Neural cell (in vitro differentiated cells): ENCODE data around the gene MID2. TPM values are rescaled to one million over a fixed set of nuclear protein-coding genes. Genes with fewer than 3 reads are reported as not detected.

Experiments
- H2AFZ ChIP-seq: fragments of 200-600, 300-800 bp; sonication (generic), shearing (Covaris generic); 2 replicates; pipeline ENCODE4 v1.6.0; 2014; ENCODE audit warnings: low read depth, mild to moderate bottlenecking, antibody characterized with exemption, low read length, moderate library complexity
- H3F3A ChIP-seq: fragments of 200-600 bp; shearing (Covaris generic); 2 replicates; pipeline ENCODE4 v1.6.1; 2016; ENCODE audit warnings: mild to moderate bottlenecking, moderate library complexity, mixed read lengths, antibody characterized with exemption, low read length; ENCODE audit not compliant: insufficient read depth, poor library complexity, severe bottlenecking
- H3K27ac ChIP-seq: fragments of 200-600, 300-800 bp; sonication (generic), shearing (Covaris generic); 2 replicates; pipeline ENCODE4 v1.5.1; 2014; ENCODE audit warnings: mild to moderate bottlenecking, low read length, moderate library complexity
- H3K27me3 ChIP-seq: fragments of 300-800, 200-600 bp; sonication (generic), shearing (Covaris generic); 2 replicates; pipeline ENCODE4 v1.6.0; 2014; ENCODE audit warnings: mild to moderate bottlenecking, low read depth, low read length, moderate library complexity; ENCODE audit not compliant: insufficient read depth
- H3K36me3 ChIP-seq: fragments of 300-800, 200-600 bp; sonication (generic), shearing (Covaris generic); 2 replicates; pipeline ENCODE4 v1.5.1; 2014; ENCODE audit warnings: mild to moderate bottlenecking, antibody characterized with exemption, low read length, moderate library complexity; ENCODE audit not compliant: insufficient read depth
- H3K4me2 ChIP-seq: fragments of 300-800, 200-600 bp; sonication (generic), shearing (Covaris generic); 2 replicates; pipeline ENCODE4 v1.6.0; 2014; ENCODE audit warnings: mild to moderate bottlenecking, low read length
- H3K4me3 ChIP-seq: fragments of 300-800, 200-600 bp; sonication (generic), shearing (Covaris generic); 2 replicates; pipeline ENCODE4 v1.5.1; 2014; ENCODE audit warnings: mild to moderate bottlenecking, low read length, moderate library complexity
- H3K79me2 ChIP-seq: fragments of 200-600 bp; shearing (Covaris generic); replicated peaks from 2 replicates; pipeline ENCODE4 v1.6.0; 2014; ENCODE audit warnings: mild to moderate bottlenecking, low read length, moderate library complexity; ENCODE audit not compliant: insufficient read depth
- H3K9ac ChIP-seq: fragments of 300-800, 200-600 bp; sonication (generic), shearing (Covaris generic); 2 replicates; pipeline ENCODE4 v1.6.1; 2016; ENCODE audit warnings: mild to moderate bottlenecking, low read length, mixed read lengths
- H3K9me2 ChIP-seq: fragments of 200-600 bp; shearing (Covaris generic); 2 replicates; pipeline ENCODE4 v1.6.1; 2016; ENCODE audit warnings: mild to moderate bottlenecking, low read length, mixed read lengths; ENCODE audit not compliant: insufficient read depth
- H3K9me3 ChIP-seq: fragments of 200-600, 300-800 bp; sonication (generic), shearing (Covaris generic); 2 replicates; pipeline ENCODE4 v1.6.1; 2016; ENCODE audit warnings: mild to moderate bottlenecking, mixed run types, low read length, moderate library complexity, mixed read lengths
- H4K20me1 ChIP-seq: fragments of 200-600 bp; shearing (Covaris generic); 2 replicates; pipeline ENCODE4 v1.6.1; 2016; ENCODE audit warnings: mild to moderate bottlenecking, mixed run types; ENCODE audit not compliant: insufficient read depth
- EP300 ChIP-seq: fragments of 450-650 bp; conservative IDR thresholded peaks from 2 replicates; pipeline ENCODE4 v1.6.1; 2014; ENCODE audit warnings: antibody characterized with exemption, mild to moderate bottlenecking, moderate library complexity; ENCODE audit not compliant: poor library complexity, severe bottlenecking
- EZH2 ChIP-seq: fragments of 200-600, 300-800 bp; shearing (Covaris generic), sonication (generic); IDR thresholded peaks from 2 replicates; pipeline ENCODE4 v1.6.1; 2014; ENCODE audit warnings: antibody characterized with exemption, low read length, borderline replicate concordance, mild to moderate bottlenecking; ENCODE audit not compliant: insufficient read depth, poor library complexity, severe bottlenecking
- MXI1 ChIP-seq: fragments of 450-650 bp; conservative IDR thresholded peaks from 2 replicates; pipeline ENCODE4 v1.6.1; 2014; ENCODE audit warnings: antibody characterized with exemption, mild to moderate bottlenecking; ENCODE audit not compliant: poor library complexity, severe bottlenecking
- POLR2AphosphoS5 ChIP-seq: IDR thresholded peaks from 2 replicates; pipeline ENCODE4 v1.6.1; 2012
- RAD21 ChIP-seq: fragments of 450-650 bp; conservative IDR thresholded peaks from 2 replicates; pipeline ENCODE4 v1.6.1; 2014; ENCODE audit warnings: antibody characterized with exemption, mild to moderate bottlenecking, moderate library complexity
- SMC3 ChIP-seq: fragments of 450-650 bp; conservative IDR thresholded peaks from 2 replicates; pipeline ENCODE4 v1.6.1; 2014; ENCODE audit warnings: antibody characterized with exemption, mild to moderate bottlenecking, moderate library complexity; ENCODE audit not compliant: poor library complexity
- TAF1 ChIP-seq: IDR thresholded peaks from 2 replicates; pipeline ENCODE4 v1.6.1; 2012; ENCODE audit warnings: low read depth
- polyA plus RNA-seq: library from polyadenylated mRNA; depleted of rRNA; stranded (reverse); fragments of >200 nt; gene quantifications from 2 replicates; pipeline ENCODE4 v1.2.3, GENCODE V29; 2014
- TF ChIP-seq, protein P1 (sequence below): IDR thresholded peaks from 2 replicates; pipeline ENCODE4 v1.6.1; 2012; ENCODE audit warnings: borderline replicate concordance
- TF ChIP-seq, protein P2 (sequence below): fragments of 450-650 bp; IDR thresholded peaks from 2 replicates; pipeline ENCODE4 v1.5.1; 2014; ENCODE audit warnings: antibody characterized with exemption, mild to moderate bottlenecking, moderate library complexity; ENCODE audit not compliant: poor library complexity, severe bottlenecking

MID2 gene
- polyA plus RNA-seq, 1 donor from 2014 or later: 4.2 TPM

DNA sequence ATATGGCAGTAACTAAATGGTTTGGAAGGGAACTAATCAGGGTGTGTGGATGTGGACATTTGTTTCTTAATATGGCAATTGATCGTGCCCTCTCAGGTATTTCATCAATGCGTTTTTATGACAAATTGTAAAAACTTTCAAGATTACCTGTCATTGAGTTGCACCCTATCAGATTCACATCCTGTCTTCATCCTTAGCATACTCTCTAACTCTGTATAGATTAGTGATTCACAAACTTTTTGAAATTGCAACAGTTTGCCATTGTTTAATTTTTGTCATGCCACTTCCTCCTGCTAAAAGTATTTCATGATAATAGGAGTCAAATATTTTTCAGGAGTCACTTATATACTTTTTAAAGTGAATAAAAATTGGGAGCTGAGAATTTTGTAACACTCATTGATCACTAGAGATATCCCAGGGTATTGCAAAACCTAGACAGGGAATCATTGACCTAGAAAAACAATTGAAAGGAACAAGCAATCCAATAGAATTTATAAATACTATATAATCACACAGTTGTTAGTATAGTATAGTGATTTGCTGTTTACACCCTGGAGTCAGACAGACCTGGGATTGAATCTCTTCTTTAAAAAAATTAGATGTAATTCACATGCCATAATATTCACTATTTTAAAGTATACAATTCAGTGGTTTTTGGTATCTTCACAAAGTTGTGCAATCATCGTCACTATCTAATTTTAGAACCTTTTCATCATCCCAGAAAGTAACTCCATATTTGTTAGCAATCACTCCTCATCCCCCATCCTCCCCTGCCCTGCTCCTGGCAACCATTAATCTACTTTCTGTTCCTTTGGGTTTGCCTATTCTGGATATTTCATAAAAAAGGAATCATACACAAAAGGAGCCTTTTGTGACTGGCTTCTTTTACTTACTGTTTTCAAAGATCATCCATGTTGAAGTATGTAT is 8.9 kb downstream of the MID2 start:
- no peaks in the 10 kb centered on the region for H3F3A ChIP-seq
- no peaks in the 10 kb centered on the region for H3K27me3 ChIP-seq
- H3K9ac ChIP-seq: no peak overlapping the region
- no peaks in the 10 kb centered on the region for H3K9me2 ChIP-seq
- H3K9me3 ChIP-seq: no peaks in the 10 kb centered on the region
- no peak overlapping the region for H3K4me3 ChIP-seq
- no peaks in the 10 kb centered on the region for H3K79me2 ChIP-seq
- no peak overlapping the region for H3K4me2 ChIP-seq
- TF ChIP-seq, protein P1, sequence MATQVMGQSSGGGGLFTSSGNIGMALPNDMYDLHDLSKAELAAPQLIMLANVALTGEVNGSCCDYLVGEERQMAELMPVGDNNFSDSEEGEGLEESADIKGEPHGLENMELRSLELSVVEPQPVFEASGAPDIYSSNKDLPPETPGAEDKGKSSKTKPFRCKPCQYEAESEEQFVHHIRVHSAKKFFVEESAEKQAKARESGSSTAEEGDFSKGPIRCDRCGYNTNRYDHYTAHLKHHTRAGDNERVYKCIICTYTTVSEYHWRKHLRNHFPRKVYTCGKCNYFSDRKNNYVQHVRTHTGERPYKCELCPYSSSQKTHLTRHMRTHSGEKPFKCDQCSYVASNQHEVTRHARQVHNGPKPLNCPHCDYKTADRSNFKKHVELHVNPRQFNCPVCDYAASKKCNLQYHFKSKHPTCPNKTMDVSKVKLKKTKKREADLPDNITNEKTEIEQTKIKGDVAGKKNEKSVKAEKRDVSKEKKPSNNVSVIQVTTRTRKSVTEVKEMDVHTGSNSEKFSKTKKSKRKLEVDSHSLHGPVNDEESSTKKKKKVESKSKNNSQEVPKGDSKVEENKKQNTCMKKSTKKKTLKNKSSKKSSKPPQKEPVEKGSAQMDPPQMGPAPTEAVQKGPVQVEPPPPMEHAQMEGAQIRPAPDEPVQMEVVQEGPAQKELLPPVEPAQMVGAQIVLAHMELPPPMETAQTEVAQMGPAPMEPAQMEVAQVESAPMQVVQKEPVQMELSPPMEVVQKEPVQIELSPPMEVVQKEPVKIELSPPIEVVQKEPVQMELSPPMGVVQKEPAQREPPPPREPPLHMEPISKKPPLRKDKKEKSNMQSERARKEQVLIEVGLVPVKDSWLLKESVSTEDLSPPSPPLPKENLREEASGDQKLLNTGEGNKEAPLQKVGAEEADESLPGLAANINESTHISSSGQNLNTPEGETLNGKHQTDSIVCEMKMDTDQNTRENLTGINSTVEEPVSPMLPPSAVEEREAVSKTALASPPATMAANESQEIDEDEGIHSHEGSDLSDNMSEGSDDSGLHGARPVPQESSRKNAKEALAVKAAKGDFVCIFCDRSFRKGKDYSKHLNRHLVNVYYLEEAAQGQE: no peak
- TF ChIP-seq EP300 (no peak), TAF1 (no peak), POLR2AphosphoS5 (no peak), EZH2 (no peak), MXI1 (no peak), SMC3 (no peak), RAD21 (no peak)
- TF ChIP-seq, protein P2, sequence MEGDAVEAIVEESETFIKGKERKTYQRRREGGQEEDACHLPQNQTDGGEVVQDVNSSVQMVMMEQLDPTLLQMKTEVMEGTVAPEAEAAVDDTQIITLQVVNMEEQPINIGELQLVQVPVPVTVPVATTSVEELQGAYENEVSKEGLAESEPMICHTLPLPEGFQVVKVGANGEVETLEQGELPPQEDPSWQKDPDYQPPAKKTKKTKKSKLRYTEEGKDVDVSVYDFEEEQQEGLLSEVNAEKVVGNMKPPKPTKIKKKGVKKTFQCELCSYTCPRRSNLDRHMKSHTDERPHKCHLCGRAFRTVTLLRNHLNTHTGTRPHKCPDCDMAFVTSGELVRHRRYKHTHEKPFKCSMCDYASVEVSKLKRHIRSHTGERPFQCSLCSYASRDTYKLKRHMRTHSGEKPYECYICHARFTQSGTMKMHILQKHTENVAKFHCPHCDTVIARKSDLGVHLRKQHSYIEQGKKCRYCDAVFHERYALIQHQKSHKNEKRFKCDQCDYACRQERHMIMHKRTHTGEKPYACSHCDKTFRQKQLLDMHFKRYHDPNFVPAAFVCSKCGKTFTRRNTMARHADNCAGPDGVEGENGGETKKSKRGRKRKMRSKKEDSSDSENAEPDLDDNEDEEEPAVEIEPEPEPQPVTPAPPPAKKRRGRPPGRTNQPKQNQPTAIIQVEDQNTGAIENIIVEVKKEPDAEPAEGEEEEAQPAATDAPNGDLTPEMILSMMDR: no peak
- no peaks in the 10 kb centered on the region for H3K36me3 ChIP-seq
- H4K20me1 ChIP-seq: no peaks in the 10 kb centered on the region
- no peak overlapping the region for H3K27ac ChIP-seq
- H2AFZ ChIP-seq: no peak overlapping the region

DNA sequence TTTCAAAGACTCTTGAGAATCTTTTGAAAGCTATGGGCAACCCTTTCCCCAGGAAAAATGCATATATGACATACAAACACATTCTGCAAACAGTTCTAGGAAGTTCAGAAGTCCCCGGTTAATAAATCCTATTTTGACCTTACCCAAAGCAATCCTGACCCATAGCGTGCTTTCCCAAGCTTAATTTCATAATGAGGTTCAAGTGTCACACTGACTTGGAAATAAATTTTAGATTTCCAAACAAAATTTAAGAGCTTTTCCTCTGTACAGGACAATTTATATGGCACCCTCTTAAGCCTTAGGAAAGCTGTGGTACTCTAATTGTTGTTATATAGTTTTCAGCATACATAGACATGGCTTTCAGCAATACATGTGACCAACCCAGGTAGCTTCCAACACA is 11.3 kb downstream of the MID2 start:
- no peaks in the 10 kb centered on the region for H3F3A ChIP-seq
- no peak overlapping the region for H3K4me2 ChIP-seq
- H3K27me3 ChIP-seq: no peaks in the 10 kb centered on the region
- no peaks in the 10 kb centered on the region for H3K36me3 ChIP-seq
- no peaks in the 10 kb centered on the region for H3K79me2 ChIP-seq
- H2AFZ ChIP-seq: no peak overlapping the region
- no peaks in the 10 kb centered on the region for H4K20me1 ChIP-seq
- H3K9me3 ChIP-seq: no peaks in the 10 kb centered on the region
- no peak for TF ChIP-seq POLR2AphosphoS5
- TF ChIP-seq EP300: no peak
- TF ChIP-seq, protein P2: no peak
- TF ChIP-seq EZH2: no peak
- no peak for TF ChIP-seq RAD21
- no peak for TF ChIP-seq SMC3
- TF ChIP-seq MXI1: no peak
- no peak overlapping the region for H3K9ac ChIP-seq
- no peak overlapping the region for H3K27ac ChIP-seq
- H3K4me3 ChIP-seq: no peak overlapping the region
- H3K9me2 ChIP-seq: no peaks in the 10 kb centered on the region
